H1 (cell line): ENCODE data around the gene U2AF1L4. TPM values are rescaled to one million over a fixed set of nuclear protein-coding genes. Genes with fewer than 3 reads are reported as not detected.

Source experiments
- CTCF ChIA-PET: fragments of 300-600 bp; sonication (Branson Sonifier 250); formaldehyde crosslinking; loops from one replicate; lab custom pipeline; 2021; ENCODE audit not compliant: partially characterized antibody; lab: Charles Lee
- POLR2A ChIA-PET: fragments of 300-600 bp; sonication (Branson Sonifier 250); formaldehyde crosslinking; loops from one replicate; lab custom pipeline; 2021; ENCODE audit warnings: inconsistent platforms; ENCODE audit not compliant: partially characterized antibody; lab: Charles Lee
- DNase-seq, 2 experiments: peaks; one replicate each; pipeline versions ENCODE4 v3.0.0 to v3.0.0-alpha.2; 2010 to 2022; ENCODE audit warnings: low spot score in 2 of 2, low read depth in 1 of 2, mixed read lengths in 1 of 2
- FAIRE-seq: peaks from 2 replicates; lab custom pipeline; 2011; peaks lifted over from hg19 to GRCh38; lab: Jason Lieb, UNC
- H2AFZ ChIP-seq: 2 replicates; pipeline ENCODE4 v1.8.1; 2012; ENCODE audit warnings: low read length, inconsistent platforms
- H2AK5ac ChIP-seq: 2 replicates; pipeline ENCODE4 v1.6.1; 2013; ENCODE audit warnings: low read depth, low read length
- H2BK120ac ChIP-seq: replicated peaks from 2 replicates; pipeline ENCODE3; 2013; ENCODE audit warnings: low read depth, low read length, inconsistent platforms
- H2BK12ac ChIP-seq: 2 replicates; pipeline ENCODE4 v1.6.1; 2013; ENCODE audit warnings: low read depth, low read length
- H2BK15ac ChIP-seq: 2 replicates; pipeline ENCODE4 v1.6.1; 2013; ENCODE audit warnings: low read length
- H2BK20ac ChIP-seq: 2 replicates; pipeline ENCODE4 v1.6.1; 2013; ENCODE audit warnings: low read length
- H2BK5ac ChIP-seq: 2 replicates; pipeline ENCODE4 v1.6.1; 2013; ENCODE audit warnings: low read depth, low read length
- H3K14ac ChIP-seq: 2 replicates; pipeline ENCODE4 v1.6.1; 2013; ENCODE audit warnings: inconsistent platforms; ENCODE audit not compliant: insufficient read length
- H3K18ac ChIP-seq: 2 replicates; pipeline ENCODE4 v1.6.1; 2013; ENCODE audit warnings: low read length; ENCODE audit errors: extremely low read depth
- H3K23ac ChIP-seq: 2 replicates; pipeline ENCODE4 v1.6.1; 2013; ENCODE audit warnings: inconsistent platforms; ENCODE audit not compliant: insufficient read length
- H3K23me2 ChIP-seq: 2 replicates; pipeline ENCODE4 v1.6.1; 2013; ENCODE audit warnings: low read depth, low read length
- H3K27ac ChIP-seq: 2 replicates; pipeline ENCODE4 v1.6.1; 2011; ENCODE audit warnings: low read depth, low read length, inconsistent platforms
- H3K27me3 ChIP-seq, 4 experiments: replicated peaks in 1 of 4; 1 replicate in 1 of 4; 2 replicates in 3 of 4; pipeline versions ENCODE4 v1.6.1 to v1.8.1; 2011 to 2013; ENCODE audit warnings: low read length in 3 of 4, mild to moderate bottlenecking in 3 of 4, inconsistent platforms in 2 of 4, mixed read lengths in 2 of 4, moderate library complexity in 1 of 4; ENCODE audit not compliant: control insufficient read depth in 3 of 4, insufficient read depth in 3 of 4; ENCODE audit errors: extremely low read depth in 1 of 4
- H3K36me3 ChIP-seq, 4 experiments: 2 replicates each; pipeline versions ENCODE4 v1.6.1 to v1.8.1; 2011 to 2013; ENCODE audit warnings: mild to moderate bottlenecking in 4 of 4, low read length in 3 of 4, moderate library complexity in 2 of 4, control low read depth in 1 of 4, inconsistent platforms in 1 of 4; ENCODE audit not compliant: insufficient read depth in 4 of 4, control insufficient read depth in 2 of 4
- H3K4ac ChIP-seq: replicated peaks from 2 replicates; pipeline ENCODE3; 2013; ENCODE audit warnings: low read length, low read depth, mixed read lengths, inconsistent platforms; ENCODE audit not compliant: insufficient read length
- H3K4me1 ChIP-seq, 4 experiments: replicated peaks in 1 of 4; 1 replicate in 1 of 4; 2 replicates in 3 of 4; pipeline versions ENCODE4 v1.6.1 to v1.8.1; 2011 to 2013; ENCODE audit warnings: low read length in 3 of 4, inconsistent platforms in 2 of 4, mixed read lengths in 1 of 4; ENCODE audit not compliant: insufficient read depth in 4 of 4, control insufficient read depth in 3 of 4
- H3K4me2 ChIP-seq, 2 experiments: 2 replicates each; pipeline versions ENCODE4 v1.6.1 to v1.8.1; 2011 to 2013; ENCODE audit warnings: low read depth in 2 of 2, low read length in 2 of 2, control low read depth in 1 of 2, inconsistent platforms in 1 of 2, mild to moderate bottlenecking in 1 of 2; ENCODE audit not compliant: insufficient read depth in 1 of 2
- H3K4me3 ChIP-seq, 4 experiments: fragments of 200-600, 300-600 bp in 1 of 4; sonication (generic), shearing (Covaris generic), sonication (Bioruptor Twin) in 1 of 4; 2 replicates each; pipeline versions ENCODE4 v1.5.1 to v1.8.1; 2011 to 2016; ENCODE audit warnings: low read length in 4 of 4, low read depth in 3 of 4, control low read depth in 2 of 4, inconsistent platforms in 2 of 4, mild to moderate bottlenecking in 2 of 4, mixed read lengths in 1 of 4, moderate library complexity in 1 of 4; ENCODE audit not compliant: insufficient read depth in 2 of 4; ENCODE audit errors: extremely low read depth in 1 of 4
- H3K56ac ChIP-seq: replicated peaks from 2 replicates; pipeline ENCODE3; 2013; ENCODE audit warnings: low read depth, mild to moderate bottlenecking, mixed read lengths, low read length, inconsistent platforms; ENCODE audit not compliant: insufficient read length
- H3K79me1 ChIP-seq: 2 replicates; pipeline ENCODE4 v1.6.1; 2013; ENCODE audit warnings: low read depth, low read length, control low read depth
- H3K79me2 ChIP-seq, 2 experiments: 2 replicates each; pipeline versions ENCODE4 v1.6.1 to v1.8.1; 2012 to 2013; ENCODE audit warnings: low read length in 2 of 2, mild to moderate bottlenecking in 2 of 2, inconsistent platforms in 1 of 2; ENCODE audit not compliant: insufficient read depth in 2 of 2, control insufficient read depth in 1 of 2
- H3K9ac ChIP-seq, 4 experiments: replicated peaks in 1 of 4; 1 replicate in 1 of 4; 2 replicates in 3 of 4; pipeline versions ENCODE4 v1.6.1 to v1.8.1; 2011 to 2013; ENCODE audit warnings: low read depth in 3 of 4, low read length in 3 of 4, control low read depth in 2 of 4, mild to moderate bottlenecking in 2 of 4, moderate library complexity in 2 of 4, inconsistent platforms in 1 of 4; ENCODE audit errors: extremely low read depth in 1 of 4
- H3K9me3 ChIP-seq, 2 experiments: 2 replicates each; pipeline versions ENCODE4 v1.6.1 to v1.8.1; 2012 to 2013; ENCODE audit warnings: mild to moderate bottlenecking in 2 of 2, moderate library complexity in 2 of 2, control low read depth in 1 of 2, inconsistent platforms in 1 of 2, low read depth in 1 of 2, low read length in 1 of 2, mixed read lengths in 1 of 2; ENCODE audit not compliant: insufficient read depth in 2 of 2
- H4K20me1 ChIP-seq, 2 experiments: replicated peaks in 1 of 2; 2 replicates each; pipeline versions ENCODE3 to v1.8.1; 2011 to 2013; ENCODE audit warnings: inconsistent platforms in 2 of 2, low read length in 2 of 2, mild to moderate bottlenecking in 1 of 2; ENCODE audit not compliant: insufficient read depth in 2 of 2, control insufficient read depth in 1 of 2
- H4K5ac ChIP-seq: 2 replicates; pipeline ENCODE4 v1.6.1; 2013; ENCODE audit warnings: low read length, low read depth, mixed read lengths, inconsistent platforms; ENCODE audit not compliant: insufficient read length
- H4K8ac ChIP-seq: 2 replicates; pipeline ENCODE4 v1.8.0; 2013; ENCODE audit warnings: mild to moderate bottlenecking, moderate library complexity, low read length, inconsistent platforms; ENCODE audit not compliant: insufficient read depth; ENCODE audit errors: extremely low read depth
- H4K91ac ChIP-seq: replicated peaks from 2 replicates; pipeline ENCODE3; 2013; ENCODE audit warnings: low read length, mixed read lengths, inconsistent platforms; ENCODE audit not compliant: insufficient read length
- CEBPB ChIP-seq: IDR thresholded peaks from 2 replicates; pipeline ENCODE4 v1.6.1; 2012; ENCODE audit warnings: low read depth, low read length
- GABPA ChIP-seq: IDR thresholded peaks from 2 replicates; pipeline ENCODE4 v1.6.1; 2011; ENCODE audit warnings: mild to moderate bottlenecking, low read length, moderate library complexity, borderline replicate concordance; ENCODE audit not compliant: insufficient read depth
- HDAC6 ChIP-seq: IDR thresholded peaks from one replicate; pipeline ENCODE4 v1.7.1; 2012; ENCODE audit warnings: low read depth, mild to moderate bottlenecking, inconsistent platforms, low read length, moderate library complexity
- KDM1A ChIP-seq: fragments of 200-600, 300-600 bp; sonication (generic); IDR thresholded peaks from 2 replicates; pipeline ENCODE4 v1.7.1; 2016; ENCODE audit warnings: mild to moderate bottlenecking, low read length, borderline replicate concordance
- KDM5A ChIP-seq: fragments of 200-600 bp; IDR thresholded peaks from 2 replicates; pipeline ENCODE4 v1.7.1; 2012; ENCODE audit warnings: mild to moderate bottlenecking, low read length, inconsistent platforms, mixed read lengths
- NRF1 ChIP-seq: IDR thresholded peaks from 2 replicates; pipeline ENCODE4 v1.6.1; 2011; ENCODE audit warnings: mild to moderate bottlenecking, low read depth, low read length, improper control_type of control experiment
- POU5F1 ChIP-seq: IDR thresholded peaks from 2 replicates; pipeline ENCODE4 v1.6.1; 2011; ENCODE audit warnings: low read depth, mild to moderate bottlenecking, low read length, moderate library complexity
- RAD21 ChIP-seq, 2 experiments: IDR thresholded peaks in 1 of 2; conservative IDR thresholded peaks in 1 of 2; 2 replicates each; pipeline ENCODE4 v1.6.1; 2011; ENCODE audit warnings: low read depth in 2 of 2, low read length in 2 of 2, improper control_type of control experiment in 1 of 2, inconsistent platforms in 1 of 2, mild to moderate bottlenecking in 1 of 2, moderate library complexity in 1 of 2
- RBBP5 ChIP-seq: IDR thresholded peaks from 2 replicates; pipeline ENCODE4 v1.7.1; 2012; ENCODE audit warnings: low read depth, mild to moderate bottlenecking, inconsistent platforms, low read length, moderate library complexity, borderline replicate concordance
- SIRT6 ChIP-seq: IDR thresholded peaks from one replicate; pipeline ENCODE4 v1.7.1; 2012; ENCODE audit warnings: low read length, inconsistent platforms
- SRF ChIP-seq: IDR thresholded peaks from 2 replicates; pipeline ENCODE4 v1.6.1; 2011; ENCODE audit warnings: mild to moderate bottlenecking, low read depth, low read length, moderate library complexity
- YY1 ChIP-seq: IDR thresholded peaks from 2 replicates; pipeline ENCODE4 v1.6.1; 2011; ENCODE audit warnings: low read depth, mild to moderate bottlenecking, low read length
- ZNF274 ChIP-seq: IDR thresholded peaks from 2 replicates; pipeline ENCODE4 v1.7.0; 2012; ENCODE audit warnings: low read length, borderline replicate concordance; ENCODE audit errors: extremely low read depth
- WGBS, 2 experiments: shearing (Covaris generic) in 1 of 2; methylation state at CpG; one replicate each; pipeline versions ENCODE4 v1.1.6 to v1.1.7; 2013 to 2015; ENCODE audit warnings: low lambda C conversion rate in 2 of 2, mixed read lengths in 2 of 2, inconsistent platforms in 1 of 2, low coverage in 1 of 2, missing lambda C conversion rate in 1 of 2; ENCODE audit not compliant: insufficient replicate concordance in 2 of 2, insufficient coverage in 1 of 2, insufficient read length in 1 of 2; ENCODE audit errors: extremely low coverage in 1 of 2, missing lambda C conversion rate in 1 of 2; 5-methylcytosine and 5-hydroxymethylcytosine counted together
- polyA plus RNA-seq, 7 experiments: library from polyadenylated mRNA; depleted of rRNA in 3 of 7; stranded (reverse) in 5 of 7; unstranded in 2 of 7; fragments of >200 nt in 5 of 7; fragments of 200-250 nt in 2 of 7; gene quantifications; 1 replicate in 5 of 7; 2 replicates in 1 of 7; 4 replicates in 1 of 7; pipeline versions ENCODE4 v1.2.1 to v1.2.3, GENCODE V29; 2011 to 2013; ENCODE audit warnings: missing spikeins in 2 of 7, mixed read lengths in 2 of 7
- total RNA-seq: library from RNA; stranded (reverse); fragmentation: NEBNext Ultra II Directional; extraction: Animal tissue kit (Norgen Biotek cat#: 25700); gene quantifications from 2 replicates; pipeline ENCODE4 v1.2.1, GENCODE V29; 2021

U2AF1L4 gene
- total and polyA plus RNA-seq, 2 of the 8 experiments (the other 6 are each of a cell fraction or from before 2014, with no cell fraction given) = 15.1 to 32.7 TPM

GRCh38 chr19:35788205-35788960 lies 43.2 kb upstream of the U2AF1L4 start:
- no peak overlapping the region for H2BK20ac ChIP-seq
- H3K14ac ChIP-seq = no peak overlapping the region
- H3K79me2 ChIP-seq = no peaks in the 10 kb centered on the region
- no peak overlapping the region for H2AK5ac ChIP-seq
- no peak overlapping the region for H3K4me2 ChIP-seq
- no peaks in the 10 kb centered on the region for H3K79me1 ChIP-seq
- no peak overlapping the region for H4K8ac ChIP-seq
- no peak overlapping the region for H2BK5ac ChIP-seq
- H2AFZ ChIP-seq = no peak overlapping the region
- H3K18ac ChIP-seq = no peak overlapping the region
- no peak overlapping the region for H3K27ac ChIP-seq
- WGBS, 2 experiments = 78% methylated on average over 10 of the region's 12 CpGs; no CpG with 5 or more reads in 1 of the 2 experiments
- POLR2A ChIA-PET = interaction anchor here (0.8 to 2.2 kb wide), 3 partner anchors 8 to 61 kb away, joined by 4 to 9 read pairs (median 5); no protein-coding TSS in a partner anchor
- H2BK12ac ChIP-seq = no peak overlapping the region
- H2BK120ac ChIP-seq = no peak overlapping the region
- H3K36me3 ChIP-seq = no peaks in the 10 kb centered on the region
- H4K91ac ChIP-seq = no peak overlapping the region
- H3K23me2 ChIP-seq = peaks cover 11% of the 10 kb centered on the region
- no peak overlapping the region for H3K23ac ChIP-seq
- H3K56ac ChIP-seq = no peak overlapping the region
- H3K9me3 ChIP-seq = no peaks in the 10 kb centered on the region
- no peak overlapping the region for H2BK15ac ChIP-seq
- no peak overlapping the region for H3K4ac ChIP-seq
- CTCF ChIA-PET = interaction anchor here (0.6 to 3.8 kb wide), 9 partner anchors 9 to 372 kb away, joined by 3 to 13 read pairs (median 4); no protein-coding TSS in a partner anchor
- H3K4me3 ChIP-seq = no peak overlapping the region
- no peak overlapping the region for H4K5ac ChIP-seq
- H4K20me1 ChIP-seq = peaks cover 3 to 9% of the 10 kb centered on the region in 2 experiments
- FAIRE-seq (no peak), DNase-seq (no peak)
- H3K9ac ChIP-seq = no peak overlapping the region
- H3K4me1 ChIP-seq = peaks cover 0 to 10% (median 4%) of the 10 kb centered on the region in 4 experiments; a peak in 5 of 7 replicates
- H3K27me3 ChIP-seq = no peaks in the 10 kb centered on the region; a peak in 1 of 7 replicates
- TF ChIP-seq SIRT6 = no peak
- no peak for TF ChIP-seq KDM5A
- no peak for TF ChIP-seq SRF
- TF ChIP-seq YY1 = no peak
- no peak for TF ChIP-seq GABPA
- no peak for TF ChIP-seq NRF1
- TF ChIP-seq ZNF274 = no peak
- no peak for TF ChIP-seq CEBPB
- TF ChIP-seq RAD21 (IDR thresholded peaks at IDR 0.05 in 1 of 2, conservative IDR thresholded peaks at IDR 0.05 in 1 of 2; ENCODE audit: low read depth in 2 of 2, low read length in 2 of 2) = no peak
- TF ChIP-seq KDM1A = no peak
- no peak for TF ChIP-seq HDAC6
- no peak for TF ChIP-seq POU5F1
- no peak for TF ChIP-seq RBBP5
